OCI-LY3 (cell line): ENCODE data around the gene AQP9.

Experiments
- EZH2phosphoT487 ChIP-seq: fragments of 200-600 bp; shearing (Covaris generic); IDR thresholded peaks from 2 replicates; pipeline ENCODE4 v1.6.1; 2018; ENCODE audit warnings: antibody characterized with exemption, mixed run types, low read depth
- TF ChIP-seq, protein P1 (sequence below): fragments of 200-600, 300-600 bp; sonication (generic); IDR thresholded peaks from 2 replicates; pipeline ENCODE4 v1.5.1; 2014; ENCODE audit warnings: antibody characterized with exemption, low read length, low read depth

- TF ChIP-seq, protein P1, sequence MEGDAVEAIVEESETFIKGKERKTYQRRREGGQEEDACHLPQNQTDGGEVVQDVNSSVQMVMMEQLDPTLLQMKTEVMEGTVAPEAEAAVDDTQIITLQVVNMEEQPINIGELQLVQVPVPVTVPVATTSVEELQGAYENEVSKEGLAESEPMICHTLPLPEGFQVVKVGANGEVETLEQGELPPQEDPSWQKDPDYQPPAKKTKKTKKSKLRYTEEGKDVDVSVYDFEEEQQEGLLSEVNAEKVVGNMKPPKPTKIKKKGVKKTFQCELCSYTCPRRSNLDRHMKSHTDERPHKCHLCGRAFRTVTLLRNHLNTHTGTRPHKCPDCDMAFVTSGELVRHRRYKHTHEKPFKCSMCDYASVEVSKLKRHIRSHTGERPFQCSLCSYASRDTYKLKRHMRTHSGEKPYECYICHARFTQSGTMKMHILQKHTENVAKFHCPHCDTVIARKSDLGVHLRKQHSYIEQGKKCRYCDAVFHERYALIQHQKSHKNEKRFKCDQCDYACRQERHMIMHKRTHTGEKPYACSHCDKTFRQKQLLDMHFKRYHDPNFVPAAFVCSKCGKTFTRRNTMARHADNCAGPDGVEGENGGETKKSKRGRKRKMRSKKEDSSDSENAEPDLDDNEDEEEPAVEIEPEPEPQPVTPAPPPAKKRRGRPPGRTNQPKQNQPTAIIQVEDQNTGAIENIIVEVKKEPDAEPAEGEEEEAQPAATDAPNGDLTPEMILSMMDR = no peak
- no peak for TF ChIP-seq EZH2phosphoT487
Observed at GRCh38 chr15:58141894-58142293, 3.7 kb downstream of the AQP9 start.
